GM12874 (cell line): ENCODE results near the gene PLEKHH3.

Experiments
- TF ChIP-seq, protein P1 (sequence below): IDR thresholded peaks from 2 replicates; pipeline ENCODE4 v1.5.1; 2011; ENCODE audit warnings: low read depth, mild to moderate bottlenecking, control low read depth, low read length, moderate library complexity; ENCODE audit not compliant: insufficient read depth

Gene PLEKHH3

DNA sequence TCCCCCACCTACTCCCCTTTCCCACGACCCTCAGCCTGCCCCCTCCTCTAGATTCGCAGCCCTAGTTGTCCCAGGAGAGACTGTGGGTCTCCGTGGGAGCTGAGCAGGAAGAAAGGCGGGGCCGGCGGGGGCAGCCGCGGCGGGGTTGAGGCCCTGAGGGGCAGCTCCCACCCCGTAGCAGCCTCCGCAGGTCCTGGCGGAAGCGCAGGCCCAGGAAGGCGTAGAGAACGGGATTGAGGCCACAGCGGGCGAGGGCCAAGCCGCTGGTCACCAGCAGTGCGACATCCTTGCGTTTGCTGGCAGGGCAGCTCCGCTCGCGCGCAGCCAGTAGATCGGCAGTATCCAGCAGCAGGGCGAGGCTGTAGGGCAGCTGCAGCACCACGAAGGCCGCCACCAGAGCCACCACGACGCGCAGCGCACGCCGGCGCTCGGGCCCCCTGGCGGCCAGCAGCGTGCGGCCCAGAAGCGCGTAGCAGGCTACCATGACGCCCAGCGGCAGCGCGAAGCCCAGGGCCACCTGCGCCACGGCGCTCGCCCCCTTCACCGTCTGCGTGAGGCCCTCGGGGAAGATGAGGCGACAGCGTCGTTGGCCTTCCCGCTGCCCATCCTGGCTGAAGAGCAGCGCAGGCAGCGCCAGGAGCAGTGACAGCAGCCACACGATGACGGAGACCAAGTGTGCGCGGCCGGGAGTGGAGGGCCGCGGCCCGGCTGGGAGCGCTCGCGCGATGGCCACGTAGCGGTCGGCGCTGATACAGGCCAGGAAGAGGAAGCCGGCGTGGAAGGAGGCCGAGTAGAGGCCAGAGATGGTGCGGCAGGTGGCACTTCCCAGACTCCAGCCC is 2.9 kb upstream of the PLEKHH3 start:
- TF ChIP-seq, protein P1, sequence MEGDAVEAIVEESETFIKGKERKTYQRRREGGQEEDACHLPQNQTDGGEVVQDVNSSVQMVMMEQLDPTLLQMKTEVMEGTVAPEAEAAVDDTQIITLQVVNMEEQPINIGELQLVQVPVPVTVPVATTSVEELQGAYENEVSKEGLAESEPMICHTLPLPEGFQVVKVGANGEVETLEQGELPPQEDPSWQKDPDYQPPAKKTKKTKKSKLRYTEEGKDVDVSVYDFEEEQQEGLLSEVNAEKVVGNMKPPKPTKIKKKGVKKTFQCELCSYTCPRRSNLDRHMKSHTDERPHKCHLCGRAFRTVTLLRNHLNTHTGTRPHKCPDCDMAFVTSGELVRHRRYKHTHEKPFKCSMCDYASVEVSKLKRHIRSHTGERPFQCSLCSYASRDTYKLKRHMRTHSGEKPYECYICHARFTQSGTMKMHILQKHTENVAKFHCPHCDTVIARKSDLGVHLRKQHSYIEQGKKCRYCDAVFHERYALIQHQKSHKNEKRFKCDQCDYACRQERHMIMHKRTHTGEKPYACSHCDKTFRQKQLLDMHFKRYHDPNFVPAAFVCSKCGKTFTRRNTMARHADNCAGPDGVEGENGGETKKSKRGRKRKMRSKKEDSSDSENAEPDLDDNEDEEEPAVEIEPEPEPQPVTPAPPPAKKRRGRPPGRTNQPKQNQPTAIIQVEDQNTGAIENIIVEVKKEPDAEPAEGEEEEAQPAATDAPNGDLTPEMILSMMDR = peak; percentile 95

DNA sequence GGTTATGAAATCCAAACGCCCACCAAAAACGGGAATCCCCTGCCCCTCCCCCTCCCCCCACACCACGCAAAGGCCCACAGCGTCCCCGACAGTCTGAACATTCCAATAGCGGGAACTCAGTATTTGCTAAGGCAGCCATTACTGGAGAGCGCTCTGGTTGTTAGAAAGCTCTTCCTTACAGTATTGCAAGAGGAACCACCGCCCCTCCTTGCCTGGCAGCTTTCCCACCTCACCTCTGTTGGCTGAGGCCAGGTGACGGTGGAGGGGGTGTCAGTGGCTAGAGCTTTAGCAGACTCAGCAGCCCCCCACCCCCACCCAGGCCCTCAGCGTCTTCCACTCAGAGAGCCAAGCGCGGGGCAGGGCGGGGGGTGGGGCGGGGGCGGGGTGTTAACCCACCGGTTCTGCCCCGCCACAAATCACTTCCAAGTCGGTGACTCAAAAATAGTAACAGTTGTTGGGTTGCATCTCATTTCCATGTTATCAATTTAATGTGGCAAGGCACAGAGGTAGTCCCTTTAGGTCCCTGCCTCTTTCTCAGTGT is 2.2 kb upstream of the PLEKHH3 start:
- TF ChIP-seq, protein P1 = no peak

DNA sequence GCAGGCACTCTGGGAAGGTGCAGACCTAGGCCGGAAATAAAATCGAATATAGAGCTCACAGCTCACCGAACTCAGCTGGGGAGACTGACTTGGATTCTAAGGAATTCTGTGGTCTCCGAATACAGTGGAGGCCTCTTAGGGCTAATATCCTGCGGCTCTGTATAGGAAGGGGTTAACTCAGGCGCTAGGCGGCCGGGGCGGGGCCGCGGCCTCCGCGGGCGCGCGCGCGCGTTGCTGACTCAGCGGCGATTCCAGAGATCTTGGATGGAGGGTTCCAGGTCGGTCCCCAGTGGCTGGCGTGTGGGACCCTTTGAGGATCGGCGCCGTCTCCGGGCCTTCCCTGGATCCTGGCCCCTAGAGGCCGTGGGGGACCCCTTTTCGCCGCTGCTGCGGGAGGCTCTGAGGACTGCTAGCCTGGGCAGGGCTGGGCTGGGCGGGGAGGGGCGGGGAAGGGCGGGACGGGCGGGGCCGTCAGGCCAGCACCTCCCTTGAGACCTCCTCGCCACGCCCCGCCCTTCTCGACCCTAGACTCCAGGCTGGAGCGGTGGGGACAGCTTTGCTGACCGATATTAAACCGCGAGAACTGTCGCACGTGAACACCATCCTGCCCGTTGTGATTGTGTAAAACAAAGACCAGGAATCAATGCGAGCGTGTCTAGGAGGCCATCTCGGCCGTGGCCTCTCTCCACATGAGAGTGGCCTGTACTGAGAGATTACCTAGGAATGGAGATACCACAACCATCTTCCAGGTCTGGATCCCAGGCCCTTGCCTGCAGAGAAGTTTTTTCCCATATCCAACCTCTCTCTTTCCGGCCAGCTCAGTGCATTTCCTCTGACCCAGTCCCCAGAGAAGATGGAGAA is 1.4 kb upstream of the PLEKHH3 start:
- TF ChIP-seq, protein P1 = no peak

DNA sequence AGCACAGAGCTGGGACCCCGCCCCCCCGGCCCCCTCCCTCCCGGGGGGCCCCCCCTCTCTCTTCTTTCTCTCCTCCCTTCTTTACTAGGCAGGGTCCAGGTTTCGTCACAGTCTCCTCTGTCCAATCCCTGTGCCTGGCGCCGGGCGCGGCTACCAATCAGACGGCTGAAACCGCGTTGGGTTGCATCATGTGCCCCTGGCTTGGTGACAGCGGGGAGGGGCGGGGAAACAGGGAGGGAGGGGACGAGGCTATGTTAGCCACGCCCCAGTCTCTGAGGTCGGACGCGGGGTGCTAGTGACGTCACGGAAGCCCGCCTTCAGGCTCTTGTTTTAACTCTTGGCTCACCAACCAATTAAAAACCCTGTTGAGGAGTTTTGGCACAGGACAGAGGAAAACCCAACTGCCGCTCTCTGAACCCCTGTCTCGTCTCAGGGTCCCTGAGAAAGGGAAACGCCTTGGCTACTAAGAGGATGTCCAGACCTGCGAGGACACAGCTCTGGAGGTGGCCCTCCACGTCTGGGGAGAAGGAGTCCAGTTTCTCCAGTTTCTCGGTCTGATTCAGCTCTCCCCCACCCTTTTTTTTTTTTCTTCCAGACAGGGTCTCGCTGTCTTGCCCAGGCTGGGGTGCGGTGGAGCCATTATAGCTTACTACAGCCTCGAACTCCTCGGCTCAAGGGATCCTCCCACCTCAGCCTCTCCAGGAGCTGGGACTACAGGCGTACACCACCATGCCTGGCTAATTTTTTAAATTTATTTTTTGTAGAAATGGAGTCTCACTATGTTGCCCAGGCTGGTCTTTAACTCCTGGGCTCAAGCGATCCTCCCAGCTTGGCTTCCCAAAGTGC is 441 bp upstream of the PLEKHH3 start:
- TF ChIP-seq, protein P1 = no peak

DNA sequence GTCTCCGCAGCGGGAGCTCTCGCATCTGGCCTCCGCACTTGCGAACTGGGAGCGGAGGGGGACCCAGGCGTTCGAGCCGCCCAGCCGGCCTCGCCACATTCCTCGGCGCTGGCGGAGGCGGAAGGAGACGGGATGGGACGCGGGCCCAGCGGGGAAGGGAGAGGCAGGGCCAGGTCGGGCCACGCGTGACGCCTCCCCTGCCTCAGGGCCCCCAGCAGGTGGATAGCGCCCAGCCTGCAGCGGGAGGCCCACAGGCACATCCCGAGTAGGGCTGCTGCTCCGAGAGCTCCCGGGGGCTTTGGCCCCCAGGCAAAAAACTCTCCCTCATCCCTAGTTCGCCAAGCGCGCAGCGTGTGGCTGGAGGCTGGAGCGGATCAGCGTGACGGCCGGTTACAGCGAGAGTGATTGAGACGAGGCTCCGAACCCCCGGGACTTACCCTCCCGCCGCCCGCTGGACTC is 800 bp downstream of the PLEKHH3 start:
- TF ChIP-seq, protein P1 = no peak

DNA sequence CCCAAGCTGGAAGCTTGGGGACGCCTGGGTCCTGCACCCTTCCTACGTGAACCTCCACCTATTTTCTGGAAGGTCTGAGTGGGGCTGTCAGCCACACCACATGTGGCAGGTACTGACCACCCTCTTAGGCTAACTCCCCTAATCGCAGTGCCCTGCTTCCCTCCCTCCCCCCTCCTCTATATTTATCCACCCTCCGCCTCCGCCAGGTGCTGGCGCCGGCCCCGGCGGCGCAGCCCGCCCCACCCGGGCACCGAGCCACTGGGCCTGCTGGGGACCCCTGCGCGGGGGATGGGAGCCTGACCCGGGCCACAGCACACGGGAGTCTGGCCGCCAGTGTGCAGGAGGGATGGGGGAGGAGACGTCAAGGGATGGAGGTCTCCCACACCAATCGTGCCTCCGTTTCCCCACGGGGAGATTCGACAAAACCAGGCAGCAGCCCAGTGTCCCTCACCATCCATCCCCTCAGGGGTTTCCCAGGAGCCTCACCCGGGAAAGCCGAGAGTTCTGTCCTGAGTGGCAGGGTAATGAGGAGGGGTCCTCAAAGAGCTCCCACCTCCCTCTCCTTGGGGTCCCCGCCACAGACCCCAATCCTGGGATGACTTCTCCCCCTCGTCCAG is 1.3 kb downstream of the PLEKHH3 start:
- TF ChIP-seq, protein P1 = no peak
